Measurements from ENCODE around the gene EPHB2.
"Not testable (repeated sequence)": the region's sequence is repeated elsewhere in the genome, so short reads cannot be mapped to it uniquely, and the experiment has no call there.

EPHB2 gene

DNA sequence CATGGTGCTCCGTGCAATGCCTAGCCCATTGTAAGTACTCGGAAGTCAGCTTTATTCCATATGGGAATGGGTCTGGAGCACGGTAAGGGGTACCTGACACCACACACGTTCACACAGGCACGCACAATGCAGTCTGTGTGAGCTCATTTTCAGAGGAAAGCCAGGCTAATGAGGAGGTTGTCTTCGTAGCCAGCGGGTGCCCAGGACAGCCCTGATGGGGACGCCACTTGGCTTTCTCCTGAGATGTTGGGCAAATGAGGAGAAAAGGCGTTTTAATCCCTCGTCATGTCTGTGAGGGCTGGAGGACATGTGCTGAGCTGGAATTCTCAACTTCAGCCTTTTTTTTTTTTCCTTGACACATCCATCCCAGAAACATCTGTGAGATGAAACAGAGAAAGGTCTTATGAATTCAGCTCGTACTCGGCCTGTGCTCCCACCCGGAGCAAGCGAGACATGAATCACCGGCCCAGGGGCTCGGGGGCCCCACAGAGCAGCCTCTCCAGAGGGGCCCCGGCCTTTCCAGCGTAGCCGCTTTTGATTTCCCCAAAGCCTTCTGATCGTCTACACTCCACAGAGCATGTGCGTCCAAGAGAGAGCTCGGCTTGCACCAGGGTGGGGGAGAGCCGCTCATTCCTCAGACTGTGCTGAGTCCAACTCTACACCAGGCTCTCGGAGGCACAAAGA is 125.1 kb downstream of the EPHB2 start:
- Mint-ChIP-seq H3K36me3 (ENCODE audit: low read depth) (no peaks in the 10 kb centered on the region), H3K27ac (no peak overlapping the region), H3K27me3 (ENCODE audit: low read depth) (peaks cover 10% of the 10 kb centered on the region), H3K9me3 (no peaks in the 10 kb centered on the region), H3K4me1 (ENCODE audit: low read depth) (no peaks in the 10 kb centered on the region), H3K4me3 (no peak overlapping the region)

GRCh38 chr1:22836850-22837249 is 126.2 kb downstream of the EPHB2 start:
- Mint-ChIP-seq H3K4me1 (ENCODE audit: low read depth) (no peaks in the 10 kb centered on the region), H3K4me3 (no peak overlapping the region), H3K27ac (no peak overlapping the region), H3K27me3 (ENCODE audit: low read depth) (peaks cover 10% of the 10 kb centered on the region), H3K9me3 (no peaks in the 10 kb centered on the region), H3K36me3 (ENCODE audit: low read depth) (no peaks in the 10 kb centered on the region)

- no peaks in the 10 kb centered on the region for H3K4me1 Mint-ChIP-seq (ENCODE audit: low read depth)
- no peaks in the 10 kb centered on the region for H3K9me3 Mint-ChIP-seq
- H3K36me3 Mint-ChIP-seq (ENCODE audit: low read depth): no peaks in the 10 kb centered on the region
- H3K27me3 Mint-ChIP-seq (ENCODE audit: low read depth): peaks cover 10% of the 10 kb centered on the region
- no peak overlapping the region for H3K4me3 Mint-ChIP-seq
- no peak overlapping the region for H3K27ac Mint-ChIP-seq
Measured at GRCh38 chr1:22837332-22837731, 126.7 kb downstream of the EPHB2 start.

DNA sequence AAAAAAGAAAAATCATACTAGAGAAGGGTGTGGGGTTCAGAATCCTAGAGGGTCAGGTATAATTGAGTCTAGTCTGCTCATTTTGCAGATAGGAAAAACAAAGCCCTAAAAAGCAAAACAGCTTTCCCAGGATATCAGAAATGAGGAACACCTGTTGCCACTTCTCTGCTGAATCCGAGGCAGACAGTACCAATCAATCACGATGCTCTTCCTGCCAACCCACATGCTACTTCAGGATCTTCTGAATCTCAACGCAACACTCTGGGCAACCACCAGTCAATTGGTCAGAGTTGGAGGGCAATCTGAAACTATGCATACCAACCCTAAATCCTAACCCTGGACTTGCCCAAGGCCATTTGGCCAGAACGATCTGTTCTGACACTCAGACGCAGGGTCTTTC is 128.3 kb downstream of the EPHB2 start:
- no peaks in the 10 kb centered on the region for H3K9me3 Mint-ChIP-seq
- H3K27ac Mint-ChIP-seq: no peak overlapping the region
- no peaks in the 10 kb centered on the region for H3K4me1 Mint-ChIP-seq (ENCODE audit: low read depth)
- H3K27me3 Mint-ChIP-seq (ENCODE audit: low read depth): peaks cover 4% of the 10 kb centered on the region
- H3K36me3 Mint-ChIP-seq (ENCODE audit: low read depth): no peaks in the 10 kb centered on the region
- no peak overlapping the region for H3K4me3 Mint-ChIP-seq

DNA sequence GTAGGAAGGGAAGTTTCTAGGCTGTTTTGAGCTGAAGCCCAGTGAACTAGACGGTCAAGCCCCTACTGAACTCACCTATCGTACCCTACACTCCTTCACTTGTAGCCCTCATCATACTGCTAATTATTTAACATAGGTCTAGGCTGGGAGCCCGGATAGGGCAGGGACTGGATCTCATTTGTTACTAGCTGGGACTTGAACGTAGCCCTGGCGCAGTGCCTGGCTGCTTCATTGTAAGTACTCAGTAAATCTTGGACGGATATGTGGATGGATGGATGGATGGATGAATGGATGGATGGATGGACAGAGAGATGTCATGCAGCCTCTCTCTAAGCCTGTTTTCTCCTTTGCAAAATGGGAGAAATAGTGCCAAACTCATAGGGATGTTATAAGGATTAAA is 129.2 kb downstream of the EPHB2 start:
- H3K4me1 Mint-ChIP-seq (ENCODE audit: low read depth): no peaks in the 10 kb centered on the region
- no peak overlapping the region for H3K27ac Mint-ChIP-seq
- H3K9me3 Mint-ChIP-seq: no peaks in the 10 kb centered on the region

DNA sequence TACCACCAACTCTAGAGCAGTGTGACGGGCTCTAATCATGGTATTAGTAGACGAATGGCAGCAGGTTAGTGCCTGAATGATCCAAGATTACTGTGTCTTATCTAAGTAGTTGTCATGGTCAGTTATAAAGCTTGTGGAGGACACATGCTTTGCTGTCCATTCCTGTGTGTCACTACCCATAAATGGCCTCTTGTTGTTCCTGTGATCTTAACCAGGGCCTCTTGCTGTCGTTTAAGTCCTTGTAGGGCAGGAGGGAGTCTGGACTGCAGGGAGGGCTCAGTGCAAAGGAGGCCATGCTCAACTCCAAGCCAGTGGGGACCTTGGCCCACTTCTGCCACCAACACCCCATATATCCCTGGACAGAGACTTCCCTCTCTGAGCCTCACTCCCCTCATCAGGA is 130.5 kb downstream of the EPHB2 start:
- H3K27ac Mint-ChIP-seq: no peak overlapping the region
- peaks cover 11% of the 10 kb centered on the region for H3K27me3 Mint-ChIP-seq (ENCODE audit: low read depth)
- H3K4me1 Mint-ChIP-seq (ENCODE audit: low read depth): no peaks in the 10 kb centered on the region
- no peaks in the 10 kb centered on the region for H3K36me3 Mint-ChIP-seq (ENCODE audit: low read depth)
- no peak overlapping the region for H3K4me3 Mint-ChIP-seq
- no peaks in the 10 kb centered on the region for H3K9me3 Mint-ChIP-seq

More for the DNA sequence above, 129.2 kb downstream of the EPHB2 start:
- Mint-ChIP-seq H3K4me3 (no peak overlapping the region), H3K27me3 (ENCODE audit: low read depth) (peaks cover 4% of the 10 kb centered on the region), H3K36me3 (ENCODE audit: low read depth) (no peaks in the 10 kb centered on the region)

GRCh38 chr1:22841860-22842281 is 131.2 kb downstream of the EPHB2 start:
- Mint-ChIP-seq H3K4me1 (ENCODE audit: low read depth) (no peaks in the 10 kb centered on the region), H3K4me3 (no peak overlapping the region), H3K36me3 (ENCODE audit: low read depth) (no peaks in the 10 kb centered on the region), H3K27me3 (ENCODE audit: low read depth) (peaks cover 17% of the 10 kb centered on the region), H3K27ac (no peak overlapping the region), H3K9me3 (no peaks in the 10 kb centered on the region)

- not testable (repeated sequence) for H3K4me1 Mint-ChIP-seq (ENCODE audit: low read depth); H3K4me3 Mint-ChIP-seq; H3K27ac Mint-ChIP-seq; H3K9me3 Mint-ChIP-seq; H3K36me3 Mint-ChIP-seq (ENCODE audit: low read depth)
- peaks cover 18% of the 10 kb centered on the region for H3K27me3 Mint-ChIP-seq (ENCODE audit: low read depth)
Measured at GRCh38 chr1:22843441-22844183, 133.0 kb downstream of the EPHB2 start.

- H3K27ac Mint-ChIP-seq: no peak overlapping the region
- no peaks in the 10 kb centered on the region for H3K36me3 Mint-ChIP-seq (ENCODE audit: low read depth)
- no peaks in the 10 kb centered on the region for H3K4me1 Mint-ChIP-seq (ENCODE audit: low read depth)
- no peak overlapping the region for H3K4me3 Mint-ChIP-seq
- peaks cover 18% of the 10 kb centered on the region for H3K27me3 Mint-ChIP-seq (ENCODE audit: low read depth)
- H3K9me3 Mint-ChIP-seq: no peaks in the 10 kb centered on the region
Measured at GRCh38 chr1:22844621-22845020, 134.0 kb downstream of the EPHB2 start.

- H3K4me3 Mint-ChIP-seq: no peak overlapping the region
- H3K4me1 Mint-ChIP-seq (ENCODE audit: low read depth): no peaks in the 10 kb centered on the region
- no peaks in the 10 kb centered on the region for H3K9me3 Mint-ChIP-seq
- no peak overlapping the region for H3K27ac Mint-ChIP-seq
- H3K36me3 Mint-ChIP-seq (ENCODE audit: low read depth): no peaks in the 10 kb centered on the region
- H3K27me3 Mint-ChIP-seq (ENCODE audit: low read depth): peaks cover 18% of the 10 kb centered on the region
Measured at GRCh38 chr1:22845398-22845935, 134.8 kb downstream of the EPHB2 start.

GRCh38 chr1:22846458-22846857 is 135.8 kb downstream of the EPHB2 start:
- Mint-ChIP-seq H3K4me3 (no peak overlapping the region), H3K27me3 (ENCODE audit: low read depth) (peaks cover 18% of the 10 kb centered on the region), H3K36me3 (ENCODE audit: low read depth) (no peaks in the 10 kb centered on the region), H3K9me3 (no peaks in the 10 kb centered on the region), H3K27ac (no peak overlapping the region), H3K4me1 (ENCODE audit: low read depth) (no peaks in the 10 kb centered on the region)

DNA sequence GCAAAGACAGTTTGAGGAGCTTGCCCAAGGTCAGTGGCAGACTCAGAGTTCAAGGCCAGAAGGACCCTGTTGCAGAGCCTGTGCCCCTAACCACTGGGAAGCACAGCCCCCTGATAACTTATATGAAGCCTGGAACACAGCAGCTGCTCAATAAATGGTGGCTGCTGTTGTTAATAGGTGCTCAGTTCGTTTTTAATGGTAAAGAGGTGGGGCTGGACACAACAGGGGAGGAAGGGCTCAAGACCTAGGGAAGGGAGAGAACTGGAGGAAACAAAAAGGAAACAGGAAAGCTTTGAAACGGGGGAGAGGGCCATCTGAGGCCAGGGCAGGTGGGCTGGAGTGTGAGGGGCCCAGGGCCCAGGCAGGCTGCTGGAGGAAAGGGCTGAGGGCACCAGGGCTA is 136.6 kb downstream of the EPHB2 start:
- Mint-ChIP-seq H3K27ac (no peak overlapping the region), H3K36me3 (ENCODE audit: low read depth) (no peaks in the 10 kb centered on the region), H3K27me3 (ENCODE audit: low read depth) (peaks cover 18% of the 10 kb centered on the region), H3K4me1 (ENCODE audit: low read depth) (no peaks in the 10 kb centered on the region), H3K9me3 (no peaks in the 10 kb centered on the region), H3K4me3 (no peak overlapping the region)

DNA sequence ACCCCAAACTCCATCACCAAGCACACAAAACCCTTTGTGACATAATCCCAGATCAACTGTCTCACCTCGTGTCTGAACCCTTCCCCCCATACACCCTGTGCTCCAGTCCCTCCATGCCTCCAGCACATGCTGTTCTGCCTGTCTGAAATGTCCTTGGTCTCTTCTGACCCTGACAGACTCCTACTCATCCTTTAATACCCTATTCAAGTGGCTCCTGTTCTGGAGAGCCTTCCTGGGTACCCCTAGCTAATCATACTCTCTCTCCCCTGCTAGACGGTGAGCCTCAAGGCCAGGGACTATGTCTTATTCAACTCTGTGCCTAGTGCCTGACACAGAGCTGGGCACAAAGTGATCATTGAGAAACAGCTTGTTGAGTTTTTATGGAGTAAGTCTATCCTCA is 137.1 kb downstream of the EPHB2 start:
- Mint-ChIP-seq H3K27ac (no peak overlapping the region), H3K36me3 (ENCODE audit: low read depth) (no peaks in the 10 kb centered on the region), H3K9me3 (no peaks in the 10 kb centered on the region), H3K27me3 (ENCODE audit: low read depth) (peaks cover 18% of the 10 kb centered on the region), H3K4me1 (ENCODE audit: low read depth) (no peaks in the 10 kb centered on the region), H3K4me3 (no peak overlapping the region)

GRCh38 chr1:22848405-22848804 is 137.8 kb downstream of the EPHB2 start:
- H3K4me1 Mint-ChIP-seq (ENCODE audit: low read depth): no peaks in the 10 kb centered on the region

DNA sequence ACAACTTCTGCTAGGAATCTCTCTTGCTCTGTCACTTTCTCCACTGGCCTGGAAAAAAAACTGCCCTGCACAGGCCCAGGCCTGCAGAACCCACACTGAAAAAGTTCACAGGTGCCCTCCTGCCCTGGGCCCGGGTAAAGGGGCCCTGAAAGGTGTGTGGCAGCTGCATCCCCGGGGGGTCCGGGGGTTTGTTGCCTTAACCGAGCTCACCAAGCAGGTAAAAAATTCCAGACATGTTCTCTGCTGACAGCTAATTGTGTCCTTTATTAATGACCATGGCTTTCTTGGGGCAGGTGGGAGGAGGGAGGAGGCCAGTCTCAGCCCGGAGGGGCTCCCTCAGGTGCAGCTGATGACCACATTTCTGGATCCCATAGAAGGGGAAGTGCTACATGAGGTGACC is 139.1 kb downstream of the EPHB2 start:
- Mint-ChIP-seq H3K4me3 (no peak overlapping the region), H3K9me3 (no peaks in the 10 kb centered on the region), H3K36me3 (ENCODE audit: low read depth) (no peaks in the 10 kb centered on the region), H3K27ac (no peak overlapping the region), H3K4me1 (ENCODE audit: low read depth) (no peaks in the 10 kb centered on the region), H3K27me3 (ENCODE audit: low read depth) (peaks cover 18% of the 10 kb centered on the region)

More at GRCh38 chr1:22848405-22848804, 137.8 kb downstream of the EPHB2 start:
- Mint-ChIP-seq H3K27me3 (ENCODE audit: low read depth) (peaks cover 18% of the 10 kb centered on the region), H3K36me3 (ENCODE audit: low read depth) (no peaks in the 10 kb centered on the region), H3K27ac (no peak overlapping the region), H3K9me3 (no peaks in the 10 kb centered on the region), H3K4me3 (no peak overlapping the region)

Measured in T-helper 1 cell treated with Interleukin-12 subunit alpha and Interleukin-12 subunit beta and Interleukin-4 antibody, amounts not matched to agents 30 μg/mL and 1 μg/mL, for 36 hours (primary cell).